ENCODE results near the gene PRR3. TPM values are rescaled to one million over a fixed set of nuclear protein-coding genes. Genes with fewer than 3 reads are reported as not detected.

Gene PRR3
- polyA plus RNA-seq, 1 donor: 18.5 TPM

DNA sequence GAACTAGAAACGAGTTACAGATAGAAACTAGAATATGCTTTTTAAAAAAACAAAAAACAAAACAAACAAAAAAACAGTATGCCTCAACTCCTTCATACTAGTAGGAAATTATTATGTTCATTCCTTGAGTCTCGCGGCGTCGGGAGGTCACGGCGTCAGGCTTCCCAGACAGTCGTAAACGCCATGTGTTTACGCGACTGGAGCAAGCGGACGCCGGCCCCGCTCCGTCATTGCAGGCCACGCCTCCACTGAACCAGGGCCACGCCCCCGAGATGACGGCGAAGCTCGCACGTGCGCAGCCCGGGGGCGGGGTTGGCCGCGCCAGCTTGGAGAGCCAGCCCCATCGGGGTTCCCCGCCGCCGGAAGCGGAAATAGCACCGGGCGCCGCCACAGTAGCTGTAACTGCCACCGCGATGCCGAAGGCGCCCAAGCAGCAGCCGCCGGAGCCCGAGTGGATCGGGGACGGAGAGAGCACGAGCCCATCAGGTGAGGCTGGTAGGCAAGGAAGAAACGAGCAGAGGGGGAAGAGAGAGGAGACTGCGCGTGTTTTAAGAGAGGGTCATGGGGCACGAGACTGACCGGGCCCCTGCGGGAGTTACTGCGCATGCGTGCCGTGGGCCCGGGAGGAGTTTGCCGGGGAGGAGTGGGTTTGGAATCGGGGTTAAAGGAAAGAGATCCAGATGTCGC is 14.1 kb downstream of the PRR3 start, which contains the start of gene ABCF1:
TSS of gene ABCF1 (plus strand) at position 368 of the 687 bp plus-strand sequence. CDS start at position 414, 46 bp downstream.
- Histone ChIP-seq H3K4me1 (ENCODE audit: control insufficient read depth, insufficient read depth, low read length) (peaks cover 25% of the 10 kb centered on the region), H3K27ac (ENCODE audit: low read length) (peak within 1 kb of the TSS; percentile 95), H3K27me3 (ENCODE audit: control insufficient read depth, insufficient read depth, low read length) (no peaks in the 10 kb centered on the region), H3K4me3 (ENCODE audit: low read length) (peak within 1 kb of the TSS; percentile 85), H3K9me3 (ENCODE audit: control insufficient read depth, low read depth, low read length) (no peaks in the 10 kb centered on the region), H3K36me3 (ENCODE audit: control insufficient read depth, insufficient read depth, low read length) (no peaks in the 10 kb centered on the region)
- DNase-seq: peak; percentile 98 to 99
- no CpG with 5 or more reads among the region's 59 CpGs for WGBS (ENCODE audit: insufficient coverage, low lambda C conversion rate)

DNA sequence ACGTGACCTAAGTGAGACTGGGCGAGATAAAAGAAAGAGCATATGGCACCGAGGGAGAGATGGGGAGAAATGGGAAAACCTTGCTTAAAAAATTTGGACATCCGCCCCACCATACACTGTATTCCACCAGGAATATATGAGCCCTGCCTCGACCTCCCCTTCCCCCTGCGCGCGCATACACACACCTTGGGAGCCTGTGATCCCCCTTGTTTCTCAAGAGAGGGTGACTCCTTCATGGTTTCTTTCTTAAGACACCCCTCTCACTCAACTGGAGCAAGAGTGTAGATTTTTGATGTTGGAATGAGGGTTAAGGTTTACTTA is 14.6 kb downstream of the PRR3 start:
- DNase-seq: no peak
- Histone ChIP-seq H3K4me3 (ENCODE audit: low read length) (peak overlapping the region; percentile 85), H3K4me1 (ENCODE audit: control insufficient read depth, insufficient read depth, low read length) (peaks cover 25% of the 10 kb centered on the region), H3K27me3 (ENCODE audit: control insufficient read depth, insufficient read depth, low read length) (no peaks in the 10 kb centered on the region), H3K36me3 (ENCODE audit: control insufficient read depth, insufficient read depth, low read length) (peaks cover 2% of the 10 kb centered on the region), H3K27ac (ENCODE audit: low read length) (peak overlapping the region; percentile 95), H3K9me3 (ENCODE audit: control insufficient read depth, low read depth, low read length) (no peaks in the 10 kb centered on the region)
- 20% methylated on average over 1 of the region's 8 CpGs for WGBS (ENCODE audit: insufficient coverage, low lambda C conversion rate)

DNA sequence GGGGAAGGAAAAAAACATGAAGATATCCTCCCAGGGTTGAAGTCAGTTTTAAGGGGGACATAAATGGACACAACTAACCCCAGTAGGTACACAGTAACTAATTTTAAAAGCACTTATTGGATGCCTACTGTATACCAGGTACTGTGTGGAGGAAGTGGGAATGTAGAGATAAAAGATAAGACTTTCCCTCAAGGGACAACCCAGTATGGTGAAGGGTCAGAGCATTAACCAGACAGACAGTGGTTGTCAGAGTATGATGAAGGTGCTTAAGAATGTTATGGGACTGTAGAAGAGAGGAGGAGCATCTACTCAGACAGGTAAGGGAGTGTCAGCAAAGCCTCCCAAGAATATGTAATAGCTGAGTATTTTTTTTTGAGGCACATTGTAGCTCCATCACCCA is 15.1 kb downstream of the PRR3 start:
- no peaks in the 10 kb centered on the region for H3K27me3 ChIP-seq (ENCODE audit: control insufficient read depth, insufficient read depth, low read length)
- peak; percentile 44 to 64 for DNase-seq

DNA sequence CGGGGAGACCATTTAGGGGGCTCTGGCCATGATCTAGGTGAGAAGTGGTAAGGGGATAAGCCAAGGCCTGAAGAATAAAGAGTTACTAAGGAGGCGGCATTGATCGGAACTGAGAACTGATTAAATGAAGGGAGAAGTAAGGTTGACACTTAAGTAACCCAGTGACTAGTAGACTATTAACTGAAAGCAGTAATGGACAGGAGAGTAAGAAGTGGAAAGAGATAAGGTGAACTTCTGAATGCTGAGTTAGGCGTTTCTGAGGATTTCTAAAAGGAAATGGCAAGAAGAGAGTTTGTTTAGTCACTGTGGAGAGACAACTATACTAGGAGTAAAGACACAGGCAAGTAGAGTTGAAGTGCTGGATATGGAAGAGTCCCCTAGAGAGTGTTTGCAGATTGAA is 16.0 kb downstream of the PRR3 start:
- DNase-seq: peak; percentile 23 to 74
- 41% methylated on average over 4 of the region's 4 CpGs for WGBS (ENCODE audit: insufficient coverage, low lambda C conversion rate)
- H3K4me3 ChIP-seq (ENCODE audit: low read length): peak overlapping the region; percentile 8
- peak overlapping the region; percentile 95 for H3K27ac ChIP-seq (ENCODE audit: low read length)
- H3K9me3 ChIP-seq (ENCODE audit: control insufficient read depth, low read depth, low read length): no peaks in the 10 kb centered on the region
- H3K27me3 ChIP-seq (ENCODE audit: control insufficient read depth, insufficient read depth, low read length): no peaks in the 10 kb centered on the region
- H3K4me1 ChIP-seq (ENCODE audit: control insufficient read depth, insufficient read depth, low read length): peaks cover 25% of the 10 kb centered on the region
- H3K36me3 ChIP-seq (ENCODE audit: control insufficient read depth, insufficient read depth, low read length): peaks cover 15% of the 10 kb centered on the region

More for the DNA sequence above, 15.1 kb downstream of the PRR3 start:
- Histone ChIP-seq H3K9me3 (ENCODE audit: control insufficient read depth, low read depth, low read length) (no peaks in the 10 kb centered on the region), H3K4me3 (ENCODE audit: low read length) (peak overlapping the region; percentile 85), H3K36me3 (ENCODE audit: control insufficient read depth, insufficient read depth, low read length) (peaks cover 5% of the 10 kb centered on the region), H3K27ac (ENCODE audit: low read length) (peak overlapping the region; percentile 95), H3K4me1 (ENCODE audit: control insufficient read depth, insufficient read depth, low read length) (peaks cover 25% of the 10 kb centered on the region)

DNA sequence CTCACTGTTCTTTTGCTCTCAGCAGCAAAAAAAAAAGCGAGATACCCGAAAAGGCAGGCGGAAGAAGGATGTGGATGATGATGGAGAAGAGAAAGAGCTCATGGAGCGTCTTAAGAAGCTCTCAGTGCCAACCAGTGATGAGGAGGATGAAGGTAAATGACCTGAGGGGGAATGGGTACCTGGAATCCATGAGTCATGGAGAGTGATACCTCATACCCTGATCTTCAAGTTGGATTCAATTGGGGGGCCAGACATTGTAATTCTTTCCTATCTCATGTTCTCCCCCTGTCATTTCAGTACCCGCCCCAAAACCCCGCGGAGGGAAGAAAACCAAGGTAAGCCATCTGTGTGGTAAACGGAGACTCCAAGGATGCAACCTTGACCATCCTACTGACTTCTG is 21.0 kb downstream of the PRR3 start:
- Histone ChIP-seq H3K36me3 (ENCODE audit: control insufficient read depth, insufficient read depth, low read length) (peaks cover 56% of the 10 kb centered on the region), H3K4me1 (ENCODE audit: control insufficient read depth, insufficient read depth, low read length) (peaks cover 15% of the 10 kb centered on the region), H3K4me3 (ENCODE audit: low read length) (no peak overlapping the region), H3K9me3 (ENCODE audit: control insufficient read depth, low read depth, low read length) (no peaks in the 10 kb centered on the region), H3K27ac (ENCODE audit: low read length) (no peak overlapping the region), H3K27me3 (ENCODE audit: control insufficient read depth, insufficient read depth, low read length) (no peaks in the 10 kb centered on the region)
- 96% methylated on average over 3 of the region's 8 CpGs for WGBS (ENCODE audit: insufficient coverage, low lambda C conversion rate)
- DNase-seq: no peak

DNA sequence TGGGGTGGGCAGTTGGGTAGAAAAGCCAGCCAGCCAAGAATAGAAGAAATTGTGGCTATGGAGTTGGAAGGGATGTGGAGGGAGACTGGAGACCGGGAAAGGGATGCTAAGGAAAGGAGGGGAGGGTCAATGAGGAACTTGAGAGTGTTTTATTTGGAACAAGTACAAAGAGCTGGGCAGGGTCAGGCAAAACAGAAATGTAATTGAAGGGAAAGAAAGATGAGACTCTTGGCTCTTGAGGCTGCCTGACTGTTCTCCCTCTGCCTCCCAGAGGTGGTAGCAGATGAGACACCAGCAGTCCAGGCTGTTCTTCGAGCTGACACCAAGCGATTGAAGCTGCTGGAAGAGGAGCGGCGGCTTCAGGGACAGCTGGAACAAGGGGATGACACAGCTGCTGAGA is 26.8 kb downstream of the PRR3 start:
- WGBS (ENCODE audit: insufficient coverage, low lambda C conversion rate): 100% methylated on average over 1 of the region's 5 CpGs
- no peak overlapping the region for H3K27ac ChIP-seq (ENCODE audit: low read length)
- no peaks in the 10 kb centered on the region for H3K9me3 ChIP-seq (ENCODE audit: control insufficient read depth, low read depth, low read length)
- DNase-seq: no peak
- no peaks in the 10 kb centered on the region for H3K4me1 ChIP-seq (ENCODE audit: control insufficient read depth, insufficient read depth, low read length)
- peaks cover 87% of the 10 kb centered on the region for H3K36me3 ChIP-seq (ENCODE audit: control insufficient read depth, insufficient read depth, low read length)
- H3K4me3 ChIP-seq (ENCODE audit: low read length): no peak overlapping the region
- H3K27me3 ChIP-seq (ENCODE audit: control insufficient read depth, insufficient read depth, low read length): no peaks in the 10 kb centered on the region

DNA sequence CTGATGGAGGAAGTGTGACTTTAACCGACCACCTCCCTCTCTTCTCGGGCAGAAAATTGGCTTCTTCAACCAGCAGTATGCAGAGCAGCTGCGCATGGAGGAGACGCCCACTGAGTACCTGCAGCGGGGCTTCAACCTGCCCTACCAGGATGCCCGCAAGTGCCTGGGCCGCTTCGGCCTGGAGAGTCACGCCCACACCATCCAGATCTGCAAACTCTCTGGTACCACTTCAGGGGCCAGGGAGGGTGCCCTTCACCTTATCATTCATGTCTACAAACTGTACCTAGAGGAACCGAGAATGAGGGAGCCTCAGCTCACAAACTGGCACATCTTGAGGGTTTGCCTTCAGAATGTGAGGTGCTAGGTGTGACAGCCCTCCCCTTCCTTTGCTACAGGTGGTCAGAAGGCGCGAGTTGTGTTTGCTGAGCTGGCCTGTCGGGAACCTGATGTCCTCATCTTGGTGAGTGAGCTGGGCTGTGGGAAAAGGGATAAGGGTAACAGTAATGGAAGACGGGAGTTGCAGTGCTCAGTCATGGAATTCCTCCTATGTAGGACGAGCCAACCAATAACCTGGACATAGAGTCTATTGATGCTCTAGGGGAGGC is 32.8 kb downstream of the PRR3 start:
- Histone ChIP-seq H3K36me3 (ENCODE audit: control insufficient read depth, insufficient read depth, low read length) (peaks cover 83% of the 10 kb centered on the region), H3K4me3 (ENCODE audit: low read length) (no peak overlapping the region), H3K27me3 (ENCODE audit: control insufficient read depth, insufficient read depth, low read length) (no peaks in the 10 kb centered on the region), H3K27ac (ENCODE audit: low read length) (no peak overlapping the region), H3K9me3 (ENCODE audit: control insufficient read depth, low read depth, low read length) (no peaks in the 10 kb centered on the region), H3K4me1 (ENCODE audit: control insufficient read depth, insufficient read depth, low read length) (no peaks in the 10 kb centered on the region)
- DNase-seq: no peak
- no CpG with 5 or more reads among the region's 15 CpGs for WGBS (ENCODE audit: insufficient coverage, low lambda C conversion rate)

DNA sequence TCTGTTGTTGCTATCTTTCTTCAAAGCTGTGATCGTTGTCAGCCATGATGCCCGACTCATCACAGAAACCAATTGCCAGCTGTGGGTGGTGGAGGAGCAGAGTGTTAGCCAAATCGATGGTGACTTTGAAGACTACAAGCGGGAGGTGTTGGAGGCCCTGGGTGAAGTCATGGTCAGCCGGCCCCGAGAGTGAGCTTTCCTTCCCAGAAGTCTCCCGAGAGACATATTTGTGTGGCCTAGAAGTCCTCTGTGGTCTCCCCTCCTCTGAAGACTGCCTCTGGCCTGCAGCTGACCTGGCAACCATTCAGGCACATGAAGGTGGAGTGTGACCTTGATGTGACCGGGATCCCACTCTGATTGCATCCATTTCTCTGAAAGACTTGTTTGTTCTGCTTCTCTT is 33.4 kb downstream of the PRR3 start:
- H3K36me3 ChIP-seq (ENCODE audit: control insufficient read depth, insufficient read depth, low read length): peaks cover 78% of the 10 kb centered on the region
- no peak overlapping the region for H3K4me3 ChIP-seq (ENCODE audit: low read length)
- H3K4me1 ChIP-seq (ENCODE audit: control insufficient read depth, insufficient read depth, low read length): no peaks in the 10 kb centered on the region
- DNase-seq: no peak
- H3K27ac ChIP-seq (ENCODE audit: low read length): no peak overlapping the region
- 100% methylated on average over 1 of the region's 8 CpGs for WGBS (ENCODE audit: insufficient coverage, low lambda C conversion rate)
- no peaks in the 10 kb centered on the region for H3K9me3 ChIP-seq (ENCODE audit: control insufficient read depth, low read depth, low read length)
- no peaks in the 10 kb centered on the region for H3K27me3 ChIP-seq (ENCODE audit: control insufficient read depth, insufficient read depth, low read length)

DNA sequence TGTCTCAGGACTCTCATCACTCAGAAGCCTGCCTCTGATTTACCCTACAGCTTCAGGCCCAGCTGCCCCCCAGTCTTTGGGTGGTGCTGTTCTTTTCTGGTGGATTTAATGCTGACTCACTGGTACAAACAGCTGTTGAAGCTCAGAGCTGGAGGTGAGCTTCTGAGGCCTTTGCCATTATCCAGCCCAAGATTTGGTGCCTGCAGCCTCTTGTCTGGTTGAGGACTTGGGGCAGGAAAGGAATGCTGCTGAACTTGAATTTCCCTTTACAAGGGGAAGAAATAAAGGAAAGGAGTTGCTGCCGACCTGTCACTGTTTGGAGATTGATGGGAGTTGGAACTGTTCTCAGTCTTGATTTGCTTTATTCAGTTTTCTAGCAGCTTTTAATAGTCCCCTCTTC is 33.9 kb downstream of the PRR3 start:
- Histone ChIP-seq H3K27ac (ENCODE audit: low read length) (no peak overlapping the region), H3K36me3 (ENCODE audit: control insufficient read depth, insufficient read depth, low read length) (peaks cover 75% of the 10 kb centered on the region), H3K27me3 (ENCODE audit: control insufficient read depth, insufficient read depth, low read length) (no peaks in the 10 kb centered on the region), H3K4me3 (ENCODE audit: low read length) (no peak overlapping the region), H3K4me1 (ENCODE audit: control insufficient read depth, insufficient read depth, low read length) (no peaks in the 10 kb centered on the region), H3K9me3 (ENCODE audit: control insufficient read depth, low read depth, low read length) (no peaks in the 10 kb centered on the region)
- DNase-seq: no peak
- no CpG with 5 or more reads among the region's 1 CpG for WGBS (ENCODE audit: insufficient coverage, low lambda C conversion rate)

DNA sequence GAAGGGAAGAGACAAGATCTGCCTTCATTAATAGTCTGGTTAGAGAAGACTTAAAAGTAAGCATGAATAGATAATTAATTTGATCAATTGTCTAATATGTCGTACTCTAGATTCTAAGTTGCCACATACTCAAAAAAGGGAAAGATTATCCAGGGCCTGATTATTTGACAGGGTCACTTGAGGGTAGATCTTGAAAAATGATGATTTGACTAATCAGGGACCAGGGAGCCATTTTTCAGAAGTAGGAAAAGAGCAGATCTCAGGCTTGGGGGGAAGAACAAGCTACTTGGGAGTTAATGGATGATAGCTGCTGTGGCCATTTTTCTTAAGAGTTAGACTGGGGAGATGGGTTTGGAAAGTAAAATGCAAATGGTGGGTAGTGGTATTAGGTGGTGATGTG is 35.2 kb downstream of the PRR3 start:
- peaks cover 65% of the 10 kb centered on the region for H3K36me3 ChIP-seq (ENCODE audit: control insufficient read depth, insufficient read depth, low read length)
- no peak overlapping the region for H3K4me3 ChIP-seq (ENCODE audit: low read length)
- H3K27me3 ChIP-seq (ENCODE audit: control insufficient read depth, insufficient read depth, low read length): no peaks in the 10 kb centered on the region
- no peak for DNase-seq
- H3K27ac ChIP-seq (ENCODE audit: low read length): no peak overlapping the region
- 100% methylated on average over 1 of the region's 1 CpG for WGBS (ENCODE audit: insufficient coverage, low lambda C conversion rate)
- no peaks in the 10 kb centered on the region for H3K4me1 ChIP-seq (ENCODE audit: control insufficient read depth, insufficient read depth, low read length)
- no peaks in the 10 kb centered on the region for H3K9me3 ChIP-seq (ENCODE audit: control insufficient read depth, low read depth, low read length)

All from large intestine (tissue), 3 donors.